Measurements from ENCODE around the gene PDZD11.
"Not testable (repeated sequence)": the region's sequence is repeated elsewhere in the genome, so short reads cannot be mapped to it uniquely, and the experiment has no call there.

Gene PDZD11

DNA sequence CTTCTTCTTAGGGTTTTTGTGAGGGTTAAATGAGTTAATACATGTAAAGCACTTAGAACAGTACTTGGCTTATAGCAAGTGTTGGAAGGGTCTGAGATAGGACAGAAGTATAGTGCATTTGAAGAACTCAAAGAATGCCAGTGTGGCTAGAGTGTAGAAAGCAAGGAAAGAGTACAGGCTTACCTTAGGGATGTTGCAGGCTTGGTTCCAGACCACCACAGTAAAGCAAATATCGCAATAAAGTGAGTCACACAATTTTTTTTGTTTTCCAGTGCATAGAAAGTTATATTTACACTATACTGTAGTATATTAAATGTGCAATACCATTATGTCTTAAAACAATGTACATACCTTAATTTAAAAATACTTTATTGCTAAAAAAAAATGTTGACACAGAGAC, 41.4 kb upstream of the PDZD11 start:
- no peak for DNase-seq (ENCODE audit: low read depth in 1 of 2, low spot score in 1 of 2)
- Histone ChIP-seq H3K4me3 (replicated peaks; ENCODE audit: insufficient read depth, low read length) (no peak overlapping the region), H3K27me3 (ENCODE audit: insufficient read depth, poor library complexity, severe bottlenecking) (no peaks in the 10 kb centered on the region), H3K27ac (replicated peaks) (no peak overlapping the region)
- TF ChIP-seq SPI1 (IDR thresholded peaks at IDR 0.05; ENCODE audit: borderline replicate concordance, low read depth) = no peak
- TF ChIP-seq, protein P1, sequence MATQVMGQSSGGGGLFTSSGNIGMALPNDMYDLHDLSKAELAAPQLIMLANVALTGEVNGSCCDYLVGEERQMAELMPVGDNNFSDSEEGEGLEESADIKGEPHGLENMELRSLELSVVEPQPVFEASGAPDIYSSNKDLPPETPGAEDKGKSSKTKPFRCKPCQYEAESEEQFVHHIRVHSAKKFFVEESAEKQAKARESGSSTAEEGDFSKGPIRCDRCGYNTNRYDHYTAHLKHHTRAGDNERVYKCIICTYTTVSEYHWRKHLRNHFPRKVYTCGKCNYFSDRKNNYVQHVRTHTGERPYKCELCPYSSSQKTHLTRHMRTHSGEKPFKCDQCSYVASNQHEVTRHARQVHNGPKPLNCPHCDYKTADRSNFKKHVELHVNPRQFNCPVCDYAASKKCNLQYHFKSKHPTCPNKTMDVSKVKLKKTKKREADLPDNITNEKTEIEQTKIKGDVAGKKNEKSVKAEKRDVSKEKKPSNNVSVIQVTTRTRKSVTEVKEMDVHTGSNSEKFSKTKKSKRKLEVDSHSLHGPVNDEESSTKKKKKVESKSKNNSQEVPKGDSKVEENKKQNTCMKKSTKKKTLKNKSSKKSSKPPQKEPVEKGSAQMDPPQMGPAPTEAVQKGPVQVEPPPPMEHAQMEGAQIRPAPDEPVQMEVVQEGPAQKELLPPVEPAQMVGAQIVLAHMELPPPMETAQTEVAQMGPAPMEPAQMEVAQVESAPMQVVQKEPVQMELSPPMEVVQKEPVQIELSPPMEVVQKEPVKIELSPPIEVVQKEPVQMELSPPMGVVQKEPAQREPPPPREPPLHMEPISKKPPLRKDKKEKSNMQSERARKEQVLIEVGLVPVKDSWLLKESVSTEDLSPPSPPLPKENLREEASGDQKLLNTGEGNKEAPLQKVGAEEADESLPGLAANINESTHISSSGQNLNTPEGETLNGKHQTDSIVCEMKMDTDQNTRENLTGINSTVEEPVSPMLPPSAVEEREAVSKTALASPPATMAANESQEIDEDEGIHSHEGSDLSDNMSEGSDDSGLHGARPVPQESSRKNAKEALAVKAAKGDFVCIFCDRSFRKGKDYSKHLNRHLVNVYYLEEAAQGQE (IDR thresholded peaks at IDR 0.05; ENCODE audit: insufficient replicate concordance, low read depth) = no peak
- TF ChIP-seq, protein P2, sequence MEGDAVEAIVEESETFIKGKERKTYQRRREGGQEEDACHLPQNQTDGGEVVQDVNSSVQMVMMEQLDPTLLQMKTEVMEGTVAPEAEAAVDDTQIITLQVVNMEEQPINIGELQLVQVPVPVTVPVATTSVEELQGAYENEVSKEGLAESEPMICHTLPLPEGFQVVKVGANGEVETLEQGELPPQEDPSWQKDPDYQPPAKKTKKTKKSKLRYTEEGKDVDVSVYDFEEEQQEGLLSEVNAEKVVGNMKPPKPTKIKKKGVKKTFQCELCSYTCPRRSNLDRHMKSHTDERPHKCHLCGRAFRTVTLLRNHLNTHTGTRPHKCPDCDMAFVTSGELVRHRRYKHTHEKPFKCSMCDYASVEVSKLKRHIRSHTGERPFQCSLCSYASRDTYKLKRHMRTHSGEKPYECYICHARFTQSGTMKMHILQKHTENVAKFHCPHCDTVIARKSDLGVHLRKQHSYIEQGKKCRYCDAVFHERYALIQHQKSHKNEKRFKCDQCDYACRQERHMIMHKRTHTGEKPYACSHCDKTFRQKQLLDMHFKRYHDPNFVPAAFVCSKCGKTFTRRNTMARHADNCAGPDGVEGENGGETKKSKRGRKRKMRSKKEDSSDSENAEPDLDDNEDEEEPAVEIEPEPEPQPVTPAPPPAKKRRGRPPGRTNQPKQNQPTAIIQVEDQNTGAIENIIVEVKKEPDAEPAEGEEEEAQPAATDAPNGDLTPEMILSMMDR (IDR thresholded peaks at IDR 0.05; ENCODE audit: insufficient read depth, low read length) = no peak
- no peak for TF ChIP-seq GABPA (IDR thresholded peaks at IDR 0.05; ENCODE audit: low read depth)
- no peak for TF ChIP-seq POLR2AphosphoS5 (IDR thresholded peaks at IDR 0.05; ENCODE audit: low read depth)

DNA sequence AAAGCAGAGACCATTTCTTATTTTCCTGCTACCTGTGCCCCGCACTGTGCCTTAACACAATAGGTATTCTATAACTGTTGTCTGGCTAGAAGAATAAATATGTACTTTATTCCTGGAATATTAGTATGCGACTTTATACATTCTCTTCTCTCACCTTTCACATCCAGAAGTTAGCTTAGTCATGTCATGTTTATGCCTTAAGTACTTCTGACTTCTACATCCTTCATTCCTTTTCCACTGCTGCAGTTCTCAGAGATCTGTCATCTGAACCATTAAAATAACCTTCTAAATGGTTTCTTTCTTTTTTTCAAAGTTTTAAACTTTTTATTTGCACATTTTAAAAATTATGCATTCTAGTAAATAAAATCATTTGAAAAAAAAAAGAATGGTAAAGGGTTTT, 34.6 kb upstream of the PDZD11 start:
- TF ChIP-seq GABPA (IDR thresholded peaks at IDR 0.05; ENCODE audit: low read depth) = no peak
- TF ChIP-seq, protein P2 (IDR thresholded peaks at IDR 0.05; ENCODE audit: insufficient read depth, low read length) = no peak
- TF ChIP-seq POLR2AphosphoS5 (IDR thresholded peaks at IDR 0.05; ENCODE audit: low read depth) = no peak
- TF ChIP-seq, protein P1 (IDR thresholded peaks at IDR 0.05; ENCODE audit: insufficient replicate concordance, low read depth) = no peak
- no peak for TF ChIP-seq SPI1 (IDR thresholded peaks at IDR 0.05; ENCODE audit: borderline replicate concordance, low read depth)
- Histone ChIP-seq H3K27me3 (ENCODE audit: insufficient read depth, poor library complexity, severe bottlenecking) (no peaks in the 10 kb centered on the region), H3K27ac (replicated peaks) (no peak overlapping the region), H3K4me3 (replicated peaks; ENCODE audit: insufficient read depth, low read length) (no peak overlapping the region)
- no peak for DNase-seq (ENCODE audit: low read depth in 1 of 2, low spot score in 1 of 2)

DNA sequence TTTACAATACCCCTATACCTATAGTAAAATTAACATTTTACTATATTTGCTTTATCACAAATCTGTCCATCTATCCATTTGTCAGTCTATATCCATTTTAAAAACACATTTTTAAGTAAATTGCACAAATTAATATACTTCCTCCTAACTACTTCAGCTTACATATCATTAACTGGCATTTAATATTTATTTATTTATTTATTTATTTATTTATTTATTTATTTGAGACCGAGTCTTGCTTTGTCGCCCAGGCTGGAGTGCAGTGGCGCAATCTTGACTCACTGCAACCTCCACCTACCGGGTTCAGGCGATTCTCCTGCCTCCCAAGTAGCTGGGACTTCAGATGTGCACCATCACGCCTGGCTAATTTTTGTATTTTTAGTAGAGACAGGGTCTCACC, 33.9 kb upstream of the PDZD11 start:
- not testable (repeated sequence) for H3K27me3 ChIP-seq (ENCODE audit: insufficient read depth, poor library complexity, severe bottlenecking); H3K27ac ChIP-seq (replicated peaks); DNase-seq (ENCODE audit: low read depth in 1 of 2, low spot score in 1 of 2); H3K4me3 ChIP-seq (replicated peaks; ENCODE audit: insufficient read depth, low read length)

DNA sequence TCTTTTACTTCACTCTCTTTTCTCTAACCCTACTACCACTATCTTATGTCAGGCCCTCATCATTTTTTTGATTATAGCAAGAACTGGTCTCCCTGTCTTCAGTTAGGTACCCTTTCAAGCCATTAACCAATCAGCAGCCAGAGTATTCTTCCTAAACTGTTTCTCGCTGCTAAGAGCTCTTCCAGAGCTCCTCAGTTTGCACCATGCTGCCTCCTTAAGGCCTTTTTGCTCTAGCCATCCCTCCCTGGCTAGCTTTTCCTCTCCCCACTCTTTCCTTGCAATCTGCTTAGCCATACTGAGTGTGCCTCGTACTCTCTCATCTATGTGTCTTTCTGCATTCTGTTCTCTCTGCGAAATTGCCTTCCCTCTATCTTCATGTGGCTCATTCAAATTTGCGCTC, 33.1 kb upstream of the PDZD11 start:
- Histone ChIP-seq H3K4me3 (replicated peaks; ENCODE audit: insufficient read depth, low read length) (no peak overlapping the region), H3K27me3 (ENCODE audit: insufficient read depth, poor library complexity, severe bottlenecking) (no peaks in the 10 kb centered on the region), H3K27ac (replicated peaks) (no peak overlapping the region)
- no peak for TF ChIP-seq SPI1 (IDR thresholded peaks at IDR 0.05; ENCODE audit: borderline replicate concordance, low read depth)
- TF ChIP-seq, protein P1 (IDR thresholded peaks at IDR 0.05; ENCODE audit: insufficient replicate concordance, low read depth) = no peak
- no peak for TF ChIP-seq POLR2AphosphoS5 (IDR thresholded peaks at IDR 0.05; ENCODE audit: low read depth)
- no peak for TF ChIP-seq GABPA (IDR thresholded peaks at IDR 0.05; ENCODE audit: low read depth)
- TF ChIP-seq, protein P2 (IDR thresholded peaks at IDR 0.05; ENCODE audit: insufficient read depth, low read length) = no peak
- no peak for DNase-seq (ENCODE audit: low read depth in 1 of 2, low spot score in 1 of 2)

All from HL-60 (cell line).